GM19328 (cell line): ENCODE measurements around the gene NOC2L.

ENCODE experiments used
- ATAC-seq: cut with Tn5 transposase; IDR thresholded peaks from one replicate; pipeline ENCODE4 v1.9.1; 2021; ENCODE audit warnings: mild to moderate bottlenecking, moderate library complexity; ENCODE audit not compliant: unreplicated experiment

Gene NOC2L

DNA sequence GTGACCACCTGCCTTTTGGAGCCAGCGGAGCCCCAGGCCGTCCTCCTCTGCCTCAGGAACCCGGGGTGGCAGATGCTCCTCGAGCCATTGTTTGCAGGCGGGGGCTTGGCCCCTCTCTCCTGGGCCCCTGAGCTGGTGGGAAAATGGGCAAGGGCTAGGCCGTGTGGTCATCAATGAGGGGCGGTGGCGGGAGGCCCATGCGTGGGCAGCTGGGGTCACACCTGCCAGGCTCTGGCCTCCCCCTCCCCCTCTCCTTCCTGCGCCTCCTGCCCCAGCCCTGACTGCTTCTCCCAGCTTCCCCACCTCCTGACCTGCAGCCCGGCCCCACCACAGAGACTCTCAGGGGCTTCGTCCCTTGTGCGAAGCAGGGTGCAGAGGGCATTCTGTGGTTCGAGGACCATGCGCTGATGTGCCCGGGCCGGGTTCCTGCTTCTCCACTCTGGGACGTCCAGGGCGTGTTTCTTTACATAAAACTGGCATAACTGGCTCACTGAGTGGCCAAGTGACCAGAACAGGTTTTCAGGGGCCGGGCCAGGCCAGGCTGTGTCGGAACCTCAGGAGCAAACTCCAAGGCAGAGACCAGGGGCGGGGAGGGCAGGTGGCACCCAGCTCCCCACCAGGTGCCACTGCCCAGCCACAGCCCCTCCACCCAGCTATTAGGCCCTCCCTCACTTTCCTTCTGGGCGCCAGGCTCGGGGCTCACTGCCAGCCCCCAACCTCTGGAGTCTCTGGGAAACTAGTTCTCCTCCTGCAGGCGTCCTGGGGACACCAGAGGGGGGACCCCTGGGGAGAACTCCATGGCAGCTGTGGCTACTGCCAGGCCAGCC lies 26.1 kb downstream of the NOC2L start:
- no peak for ATAC-seq

- no peak for ATAC-seq
Observed at GRCh38 chr1:932173-932510, 26.9 kb downstream of the NOC2L start.

DNA sequence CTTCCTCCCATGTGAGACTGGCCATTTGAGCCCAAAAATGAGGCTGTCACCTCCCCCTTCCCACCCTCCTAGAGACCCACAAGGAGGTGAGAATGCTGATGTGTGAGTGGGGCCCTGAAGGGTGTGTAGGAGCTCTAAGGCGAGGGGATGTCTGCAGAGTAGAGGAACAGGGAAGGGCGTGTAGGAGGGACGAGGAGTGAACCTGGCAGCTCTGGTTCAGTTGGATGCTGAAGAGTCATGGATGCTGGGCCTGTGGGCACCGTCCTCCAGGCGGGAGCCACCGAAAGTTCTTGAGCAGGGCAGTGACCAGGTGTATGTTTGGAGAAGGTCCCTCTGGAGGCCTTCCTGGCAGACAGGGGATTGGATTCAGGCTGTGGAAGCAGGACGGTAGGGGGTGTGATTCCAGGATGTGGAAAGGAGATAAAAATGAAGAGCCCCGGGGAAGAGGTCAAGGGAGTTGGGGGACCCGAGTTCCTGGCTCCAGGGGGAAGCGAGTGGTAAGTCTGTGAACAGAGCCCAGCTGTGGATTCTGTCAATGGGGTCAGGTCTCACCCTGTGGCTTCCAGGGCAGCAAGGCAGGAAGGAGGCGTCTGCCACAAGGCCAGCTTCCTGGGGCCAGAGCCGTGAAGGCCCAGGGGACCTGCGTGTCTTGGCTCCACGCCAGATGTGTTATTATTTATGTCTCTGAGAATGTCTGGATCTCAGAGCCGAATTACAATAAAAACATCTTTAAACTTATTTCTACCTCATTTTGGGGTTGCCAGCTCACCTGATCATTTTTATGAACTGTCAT lies 27.5 kb downstream of the NOC2L start:
- no peak for ATAC-seq

GRCh38 chr1:930633-931138 lies 28.4 kb downstream of the NOC2L start:
- no peak for ATAC-seq

GRCh38 chr1:929712-930632 lies 29.1 kb downstream of the NOC2L start:
- no peak for ATAC-seq

- no peak for ATAC-seq
Observed at GRCh38 chr1:928825-929661, 30.0 kb downstream of the NOC2L start.

DNA sequence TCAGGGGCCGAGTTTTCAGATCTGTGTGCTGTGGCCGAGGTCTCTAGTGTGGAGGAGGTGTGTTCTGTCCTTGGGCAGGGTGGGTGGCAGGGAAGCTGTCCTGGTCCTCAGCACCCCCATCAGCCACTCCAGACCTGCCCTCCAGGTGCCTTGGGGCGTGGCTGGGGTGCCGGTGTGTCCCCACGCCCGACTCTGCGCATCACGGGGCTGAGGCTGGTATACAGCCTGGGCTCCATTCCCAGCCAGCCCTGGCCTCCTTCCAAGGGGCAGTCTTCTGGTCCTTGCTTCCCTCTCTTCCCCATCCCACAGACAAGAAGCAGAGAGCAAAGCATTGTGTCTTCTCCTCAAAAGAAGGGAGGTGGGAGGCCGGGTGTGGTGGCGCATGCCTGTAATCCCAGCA lies 31.3 kb downstream of the NOC2L start:
- no peak for ATAC-seq

GRCh38 chr1:927234-927633 lies 31.8 kb downstream of the NOC2L start:
- no peak for ATAC-seq

DNA sequence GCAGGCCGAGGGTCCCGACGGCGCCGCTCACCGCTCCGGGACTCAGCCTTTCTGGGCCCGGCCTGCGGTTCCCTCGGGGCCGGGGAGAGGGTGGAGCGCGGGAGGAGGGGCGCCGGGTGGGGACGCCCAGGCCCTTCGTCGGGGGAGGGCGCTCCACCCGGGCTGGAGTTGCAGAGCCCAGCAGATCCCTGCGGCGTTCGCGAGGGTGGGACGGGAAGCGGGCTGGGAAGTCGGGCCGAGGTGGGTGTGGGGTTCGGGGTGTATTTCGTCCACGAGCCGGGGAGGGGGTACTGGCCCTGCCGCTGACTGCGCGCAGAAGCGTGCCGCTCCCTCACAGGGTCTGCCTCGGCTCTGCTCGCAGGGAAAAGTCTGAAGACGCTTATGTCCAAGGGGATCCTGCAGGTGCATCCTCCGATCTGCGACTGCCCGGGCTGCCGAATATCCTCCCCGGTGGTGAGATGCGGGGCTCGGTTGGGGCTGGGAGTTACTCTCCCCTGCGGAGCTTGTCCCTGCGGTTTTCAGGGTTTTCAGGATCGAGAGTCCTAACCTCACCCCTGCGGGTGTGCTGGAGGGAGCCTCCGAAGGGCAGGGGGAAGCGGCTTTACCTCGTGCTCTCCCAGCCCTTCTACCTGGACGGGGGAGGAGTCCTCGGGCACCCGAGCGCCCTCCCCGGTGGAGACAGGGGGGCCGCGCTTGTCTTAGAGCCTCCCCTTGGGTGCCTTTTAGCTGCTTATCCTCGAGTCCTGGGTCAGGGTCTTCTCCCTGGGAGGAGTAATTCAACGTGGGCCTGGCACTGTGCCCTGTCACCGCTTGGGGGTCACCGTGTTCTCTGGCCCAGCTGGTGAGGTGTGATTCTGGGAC lies 33.3 kb downstream of the NOC2L start:
- ATAC-seq: no peak

GRCh38 chr1:924656-925560 lies 34.1 kb downstream of the NOC2L start:
- ATAC-seq: no peak

DNA sequence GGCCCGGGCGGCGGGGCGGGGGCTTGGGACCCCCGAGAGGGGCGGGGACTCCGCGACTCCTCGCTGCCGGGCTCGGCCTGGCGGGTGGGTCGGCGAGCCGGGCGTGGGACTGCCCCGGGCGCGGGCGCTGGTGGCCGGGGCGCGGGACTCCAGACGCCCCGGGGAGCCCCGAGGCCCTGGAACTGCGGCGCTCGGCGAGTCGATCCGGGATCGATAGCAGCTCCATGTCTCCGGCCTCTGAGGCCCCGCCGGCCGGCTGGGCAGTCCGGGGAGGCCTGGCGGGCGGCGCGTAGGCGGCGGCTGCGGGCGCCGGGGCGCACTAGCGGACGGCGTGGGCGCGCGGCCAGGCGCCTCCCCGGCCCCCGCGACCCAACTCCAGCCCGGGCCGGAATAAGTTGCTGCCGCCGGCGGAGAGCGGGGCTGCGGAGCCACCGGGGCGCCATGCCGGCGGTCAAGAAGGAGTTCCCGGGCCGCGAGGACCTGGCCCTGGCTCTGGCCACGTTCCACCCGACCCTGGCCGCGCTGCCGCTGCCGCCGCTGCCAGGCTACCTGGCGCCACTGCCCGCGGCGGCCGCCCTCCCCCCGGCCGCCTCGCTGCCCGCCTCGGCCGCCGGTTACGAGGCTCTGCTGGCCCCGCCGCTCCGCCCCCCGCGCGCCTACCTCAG lies 34.9 kb downstream of the NOC2L start:
- no peak for ATAC-seq

DNA sequence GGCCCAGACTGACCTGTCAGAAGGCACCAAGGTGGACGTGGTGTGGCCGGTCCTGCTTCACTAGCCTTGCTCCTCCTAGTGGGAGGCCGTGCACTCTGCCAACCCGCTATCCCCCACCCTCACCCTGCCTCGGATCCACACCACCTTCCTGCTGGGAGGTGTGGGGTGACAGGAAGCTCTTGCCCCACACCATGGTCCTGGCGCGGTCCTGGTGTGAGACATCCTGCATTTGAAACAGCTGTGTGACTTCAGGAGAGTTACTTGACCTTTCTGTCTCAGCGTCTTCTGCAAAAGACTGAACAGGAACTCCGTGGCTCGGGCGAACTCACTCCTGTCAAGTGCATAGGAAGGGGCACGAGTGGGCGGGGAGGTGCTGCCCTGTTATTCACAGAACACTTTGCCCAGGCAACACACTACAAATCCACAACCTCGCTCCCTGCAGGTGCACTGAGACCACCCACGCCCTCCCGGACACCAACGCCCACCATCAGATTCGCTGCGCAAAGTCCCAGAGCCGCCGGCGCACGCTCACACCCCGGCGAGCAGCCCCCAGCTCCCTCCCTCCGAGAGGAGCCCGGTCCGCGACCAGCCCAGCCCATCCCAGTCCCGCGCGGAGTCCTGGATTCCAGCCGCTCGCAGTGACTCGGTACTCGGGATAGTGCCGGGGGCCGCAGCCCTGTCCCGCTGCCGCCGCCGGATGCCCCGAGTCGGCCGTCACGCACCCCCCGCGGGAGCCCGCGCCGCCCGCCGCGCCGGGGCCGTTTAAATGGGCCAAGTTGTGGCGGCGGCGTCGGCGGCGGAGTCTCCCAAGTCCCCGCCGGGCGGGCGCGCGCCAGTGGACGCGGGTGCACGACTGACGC lies 35.7 kb downstream of the NOC2L start, which contains the start of gene SAMD11:
SAMD11 (plus strand) TSS at position 793 of the 860 bp plus-strand sequence. CDS start 509 bp downstream, outside the sequence.
- ATAC-seq: no peak

GRCh38 chr1:921011-921837 lies 37.8 kb downstream of the NOC2L start:
- no peak for ATAC-seq

- no peak for ATAC-seq
Observed at GRCh38 chr1:920521-920920, 38.5 kb downstream of the NOC2L start.

- ATAC-seq: no peak
Observed at GRCh38 chr1:920010-920409, 39.0 kb downstream of the NOC2L start.
